ENCODE results near the gene CWF19L2. TPM values are rescaled to one million over a fixed set of nuclear protein-coding genes. Genes with fewer than 3 reads are reported as not detected.
A peak's percentile ranks its signal among the peaks of the same experiment; 100 is the strongest.
"Not testable (repeated sequence)": the region's sequence is repeated elsewhere in the genome, so short reads cannot be mapped to it uniquely, and the experiment has no call there.

Gene CWF19L2
- total RNA-seq, 3 donors from 2014 or later = 9.0 to 20.2 (median 12.7) TPM

- ATAC-seq (no peak), DNase-seq (no peak)
Measured at GRCh38 chr11:107473792-107474191, 16.2 kb upstream of the CWF19L2 start.

GRCh38 chr11:107472966-107473365 is 15.3 kb upstream of the CWF19L2 start:
- no peak for TF ChIP-seq CTCF (IDR thresholded peaks at IDR 0.05)
- Histone ChIP-seq H3K4me1 (ENCODE audit: low read depth) (no peaks in the 10 kb centered on the region), H3K36me3 (ENCODE audit: low read depth) (no peaks in the 10 kb centered on the region), H3K9me3 (no peaks in the 10 kb centered on the region), H3K4me3 (no peak overlapping the region)
- ATAC-seq = no peak
- intact Hi-C loops (cut with DNase I, micrococcal nuclease) = no loop called here
- no peak for DNase-seq

More at GRCh38 chr11:107473792-107474191, 16.2 kb upstream of the CWF19L2 start:
- no peaks in the 10 kb centered on the region for H3K4me1 ChIP-seq (ENCODE audit: low read depth)
- H3K36me3 ChIP-seq (ENCODE audit: low read depth) = no peaks in the 10 kb centered on the region
- intact Hi-C loops (cut with DNase I, micrococcal nuclease) = no loop called here
- no peaks in the 10 kb centered on the region for H3K9me3 ChIP-seq
- no peak for TF ChIP-seq CTCF (IDR thresholded peaks at IDR 0.05)
- no peak overlapping the region for H3K4me3 ChIP-seq

- DNase-seq = no peak
- TF ChIP-seq CTCF (IDR thresholded peaks at IDR 0.05) = no peak
- Histone ChIP-seq H3K36me3 (ENCODE audit: low read depth) (no peaks in the 10 kb centered on the region), H3K4me1 (ENCODE audit: low read depth) (no peaks in the 10 kb centered on the region), H3K4me3 (no peak overlapping the region), H3K9me3 (no peaks in the 10 kb centered on the region)
- intact Hi-C loops (cut with DNase I, micrococcal nuclease) = no loop called here
- no peak for ATAC-seq
Measured at GRCh38 chr11:107468596-107468995, 11.0 kb upstream of the CWF19L2 start.

- intact Hi-C loops (cut with DNase I, micrococcal nuclease) = no loop called here
- DNase-seq (no peak), ATAC-seq (no peak)
- Histone ChIP-seq H3K4me1 (ENCODE audit: low read depth) (no peaks in the 10 kb centered on the region), H3K4me3 (no peak overlapping the region), H3K36me3 (ENCODE audit: low read depth) (no peaks in the 10 kb centered on the region), H3K9me3 (no peaks in the 10 kb centered on the region)
- TF ChIP-seq CTCF (IDR thresholded peaks at IDR 0.05) = no peak
Measured at GRCh38 chr11:107467696-107468095, 10.1 kb upstream of the CWF19L2 start.

DNA sequence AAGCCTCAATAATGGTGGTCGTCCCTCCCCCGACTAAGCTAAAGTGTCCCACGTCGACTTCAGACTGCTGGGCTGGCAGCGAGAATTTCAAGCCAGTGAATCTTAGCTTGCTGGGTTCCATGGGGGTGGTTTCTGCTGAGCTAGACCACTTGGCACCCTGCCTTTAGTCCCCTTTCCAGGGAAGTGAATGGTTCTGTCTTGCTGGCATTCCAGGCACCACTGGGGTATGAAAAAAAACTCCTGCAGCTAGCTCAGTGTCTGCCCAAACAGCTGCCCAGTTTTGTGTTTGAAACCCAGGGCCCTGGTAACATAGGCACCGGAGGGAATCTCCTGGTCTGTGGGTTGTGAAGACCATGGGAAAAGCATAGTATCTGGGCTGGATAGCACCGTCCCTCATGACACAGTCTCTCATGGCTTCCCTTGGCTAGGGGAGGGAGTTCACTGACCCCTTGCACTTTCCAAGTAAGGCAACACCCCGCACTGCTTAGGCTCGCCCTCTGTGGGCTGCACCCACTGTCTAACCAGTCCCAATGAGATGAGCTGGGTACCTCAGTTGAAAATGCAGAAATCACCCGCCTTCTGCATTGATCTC is 8.7 kb upstream of the CWF19L2 start:
- H3K4me3 ChIP-seq; DNase-seq; H3K36me3 ChIP-seq (ENCODE audit: low read depth); ATAC-seq; H3K9me3 ChIP-seq; intact Hi-C loops (cut with DNase I, micrococcal nuclease); H3K4me1 ChIP-seq (ENCODE audit: low read depth): not testable (repeated sequence)

DNA sequence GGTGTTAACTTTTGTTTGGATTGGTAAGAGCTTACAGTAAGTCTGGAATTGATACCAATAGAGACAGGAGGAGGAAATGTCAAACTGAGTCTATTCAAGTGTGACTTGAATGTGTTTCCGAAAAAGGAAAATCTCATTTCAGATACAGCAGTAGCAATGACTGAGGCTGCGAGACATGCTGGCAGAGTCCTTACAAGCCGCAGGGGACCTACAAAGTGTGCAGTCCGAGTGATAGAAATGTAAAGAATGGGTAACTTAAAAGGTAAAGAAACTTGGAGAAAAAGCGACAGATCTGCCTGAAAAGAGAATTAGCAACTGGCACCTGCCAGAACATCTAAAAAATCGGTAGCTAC is 444 bp downstream of the CWF19L2 start:
- peak in 1 of 3 donors; percentile 12 for DNase-seq
- H3K4me1 ChIP-seq (ENCODE audit: low read depth) = peaks cover 7% of the 10 kb centered on the region
- peak; percentile 31 for ATAC-seq
- TF ChIP-seq CTCF (IDR thresholded peaks at IDR 0.05) = no peak
- intact Hi-C loops (cut with DNase I, micrococcal nuclease) = no loop called here
- H3K9me3 ChIP-seq = no peaks in the 10 kb centered on the region
- H3K4me3 ChIP-seq = peak overlapping the region; percentile 42
- H3K36me3 ChIP-seq (ENCODE audit: low read depth) = no peaks in the 10 kb centered on the region
